ENCODE results near the gene KMT2A. TPM values are rescaled to one million over a fixed set of nuclear protein-coding genes. Genes with fewer than 3 reads are reported as not detected.

KMT2A gene
- total and polyA plus RNA-seq, 10 of the 15 experiments (the other 5 are each of a cell fraction or from before 2014, with no cell fraction given): 6.1 to 56.9 (median 25.4) TPM

DNA sequence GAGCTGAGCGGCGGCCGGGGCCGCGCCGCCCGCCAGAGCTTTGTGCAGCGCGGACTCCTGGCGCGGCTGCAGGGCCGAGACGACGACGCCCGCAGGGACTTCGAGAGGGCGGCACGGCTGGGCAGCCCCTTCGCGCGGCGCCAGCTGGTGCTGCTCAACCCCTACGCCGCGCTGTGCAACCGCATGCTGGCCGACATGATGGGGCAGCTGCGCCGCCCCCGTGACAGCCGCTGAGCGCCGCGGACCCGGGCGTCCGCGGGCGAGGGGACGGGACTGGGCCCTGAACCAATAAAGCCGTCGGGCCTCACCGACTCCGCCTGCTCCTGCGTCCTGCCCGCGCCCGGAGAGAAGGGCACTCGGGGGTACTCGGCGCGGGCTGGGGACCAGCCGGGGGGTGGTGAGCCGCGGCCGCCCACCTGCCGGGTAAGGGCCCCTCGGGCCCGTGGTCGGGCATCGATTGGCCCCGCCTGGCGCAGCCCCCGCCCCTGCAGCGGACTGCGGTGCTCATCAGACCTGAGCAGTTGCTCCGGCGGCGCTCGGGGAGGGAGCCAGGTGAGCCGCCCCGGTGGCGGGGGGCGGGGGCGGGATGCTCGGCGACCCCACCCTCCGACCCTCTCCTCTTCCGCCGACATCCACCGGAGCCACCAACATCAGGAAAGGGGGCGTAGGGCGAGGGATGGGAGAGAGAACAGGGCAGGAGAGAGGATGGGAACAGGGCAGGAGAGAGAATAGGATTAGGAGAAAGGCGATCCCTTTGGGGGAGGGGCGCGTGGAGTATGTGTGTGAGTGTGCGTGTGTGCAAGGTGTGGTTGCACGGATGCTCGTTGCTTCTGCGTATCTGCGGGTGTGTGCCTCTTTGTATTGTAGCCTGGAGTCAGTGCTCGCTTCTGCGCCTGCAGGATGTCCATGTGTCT is 94.6 kb downstream of the KMT2A start, which contains the start of gene TMEM25 (continued):
- TF ChIP-seq, protein P1, sequence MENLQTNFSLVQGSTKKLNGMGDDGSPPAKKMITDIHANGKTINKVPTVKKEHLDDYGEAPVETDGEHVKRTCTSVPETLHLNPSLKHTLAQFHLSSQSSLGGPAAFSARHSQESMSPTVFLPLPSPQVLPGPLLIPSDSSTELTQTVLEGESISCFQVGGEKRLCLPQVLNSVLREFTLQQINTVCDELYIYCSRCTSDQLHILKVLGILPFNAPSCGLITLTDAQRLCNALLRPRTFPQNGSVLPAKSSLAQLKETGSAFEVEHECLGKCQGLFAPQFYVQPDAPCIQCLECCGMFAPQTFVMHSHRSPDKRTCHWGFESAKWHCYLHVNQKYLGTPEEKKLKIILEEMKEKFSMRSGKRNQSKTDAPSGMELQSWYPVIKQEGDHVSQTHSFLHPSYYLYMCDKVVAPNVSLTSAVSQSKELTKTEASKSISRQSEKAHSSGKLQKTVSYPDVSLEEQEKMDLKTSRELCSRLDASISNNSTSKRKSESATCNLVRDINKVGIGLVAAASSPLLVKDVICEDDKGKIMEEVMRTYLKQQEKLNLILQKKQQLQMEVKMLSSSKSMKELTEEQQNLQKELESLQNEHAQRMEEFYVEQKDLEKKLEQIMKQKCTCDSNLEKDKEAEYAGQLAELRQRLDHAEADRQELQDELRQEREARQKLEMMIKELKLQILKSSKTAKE (IDR thresholded peaks at IDR 0.05; ENCODE audit: low read depth, poor library complexity, severe bottlenecking): no peak
- TF ChIP-seq SRF (IDR thresholded peaks at IDR 0.05; ENCODE audit: low read depth in 2 of 2, low read length in 2 of 2): peak; percentile 85 to 98
- peak; percentile 74; the same call in 1 of the 2 replicates for TF ChIP-seq SMARCA5 (IDR thresholded peaks at IDR 0.05)
- TF ChIP-seq, protein P2, sequence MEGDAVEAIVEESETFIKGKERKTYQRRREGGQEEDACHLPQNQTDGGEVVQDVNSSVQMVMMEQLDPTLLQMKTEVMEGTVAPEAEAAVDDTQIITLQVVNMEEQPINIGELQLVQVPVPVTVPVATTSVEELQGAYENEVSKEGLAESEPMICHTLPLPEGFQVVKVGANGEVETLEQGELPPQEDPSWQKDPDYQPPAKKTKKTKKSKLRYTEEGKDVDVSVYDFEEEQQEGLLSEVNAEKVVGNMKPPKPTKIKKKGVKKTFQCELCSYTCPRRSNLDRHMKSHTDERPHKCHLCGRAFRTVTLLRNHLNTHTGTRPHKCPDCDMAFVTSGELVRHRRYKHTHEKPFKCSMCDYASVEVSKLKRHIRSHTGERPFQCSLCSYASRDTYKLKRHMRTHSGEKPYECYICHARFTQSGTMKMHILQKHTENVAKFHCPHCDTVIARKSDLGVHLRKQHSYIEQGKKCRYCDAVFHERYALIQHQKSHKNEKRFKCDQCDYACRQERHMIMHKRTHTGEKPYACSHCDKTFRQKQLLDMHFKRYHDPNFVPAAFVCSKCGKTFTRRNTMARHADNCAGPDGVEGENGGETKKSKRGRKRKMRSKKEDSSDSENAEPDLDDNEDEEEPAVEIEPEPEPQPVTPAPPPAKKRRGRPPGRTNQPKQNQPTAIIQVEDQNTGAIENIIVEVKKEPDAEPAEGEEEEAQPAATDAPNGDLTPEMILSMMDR (IDR thresholded peaks at IDR 0.05 in 2 of 3, conservative IDR thresholded peaks at IDR 0.05 in 1 of 3; ENCODE audit: control insufficient read depth in 2 of 3, extremely low read depth in 1 of 3, insufficient read depth in 1 of 3, low read depth in 3 of 3, low read length in 3 of 3): no peak
- TF ChIP-seq CEBPZ (IDR thresholded peaks at IDR 0.05; ENCODE audit: low read depth, low read length): no peak
- no peak for TF ChIP-seq FOXM1 (IDR thresholded peaks at IDR 0.05; ENCODE audit: low read depth, low read length)
- no peak for TF ChIP-seq TBL1XR1 (IDR thresholded peaks at IDR 0.05; ENCODE audit: low read depth, low read length)
- TF ChIP-seq, protein P3, sequence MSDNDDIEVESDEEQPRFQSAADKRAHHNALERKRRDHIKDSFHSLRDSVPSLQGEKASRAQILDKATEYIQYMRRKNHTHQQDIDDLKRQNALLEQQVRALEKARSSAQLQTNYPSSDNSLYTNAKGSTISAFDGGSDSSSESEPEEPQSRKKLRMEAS (IDR thresholded peaks at IDR 0.05; ENCODE audit: low read depth, low read length): peak; percentile 9; the same call in 1 of the 2 replicates
- no peak for TF ChIP-seq ZBTB33 (IDR thresholded peaks at IDR 0.05)
- TF ChIP-seq SMC3 (IDR thresholded peaks at IDR 0.05; ENCODE audit: borderline replicate concordance, low read length): no peak
- peak; percentile 100 for TF ChIP-seq MLLT1 (IDR thresholded peaks at IDR 0.05)
- TF ChIP-seq HDAC2 (IDR thresholded peaks at IDR 0.05): no peak
- TF ChIP-seq RAD21 (IDR thresholded peaks at IDR 0.05; ENCODE audit: insufficient read depth, low read depth, low read length): no peak
- peak; percentile 42 for TF ChIP-seq SIX5 (IDR thresholded peaks at IDR 0.05; ENCODE audit: low read depth, low read length, severe bottlenecking)
- TF ChIP-seq SMAD1 (IDR thresholded peaks at IDR 0.05; ENCODE audit: low read depth, partially characterized antibody): no peak
